Measurements from ENCODE around the gene CDH23. TPM values are rescaled to one million over a fixed set of nuclear protein-coding genes. Genes with fewer than 3 reads are reported as not detected.

The CDH23 gene
- total and polyA plus RNA-seq, 5 donors = 2.4 to 6.3 (median 5.2) TPM

DNA sequence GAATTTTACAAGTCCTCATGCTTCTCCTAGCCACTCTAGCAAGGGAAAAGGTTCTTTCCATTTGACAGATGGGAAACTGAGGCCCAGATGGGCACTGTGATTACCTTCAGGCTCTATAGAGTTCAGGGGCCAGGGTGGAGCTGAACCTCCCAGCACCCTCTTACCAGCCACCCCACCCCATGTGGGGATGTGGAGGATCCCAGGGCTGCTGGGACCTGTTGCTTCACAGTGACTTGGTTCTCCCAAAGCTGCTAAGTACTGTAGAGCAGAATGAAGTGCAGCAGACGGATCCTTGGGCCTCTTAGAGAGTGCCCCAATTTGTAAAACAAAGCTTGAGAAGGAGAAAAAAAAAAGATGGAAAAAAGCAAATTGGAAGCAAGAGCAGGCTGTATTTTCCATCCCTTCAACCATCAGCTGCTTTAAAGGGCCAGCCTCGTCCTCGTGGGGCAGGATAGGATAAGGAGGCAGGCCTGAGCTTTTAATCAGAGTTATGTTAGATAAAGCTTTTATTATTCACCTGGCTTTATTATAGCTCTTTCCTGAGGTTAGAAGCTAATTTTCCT, 147.0 kb downstream of the CDH23 start:
- 42% methylated on average over 3 of the region's 3 CpGs for WGBS
- ATAC-seq (no peak), DNase-seq (peak in 1 of 3 donors; percentile 21)
- no peak overlapping the region for H3K4me3 ChIP-seq (ENCODE audit: low read length)
- H3K27ac ChIP-seq (ENCODE audit: low read length) = no peak overlapping the region
- intact Hi-C loops (cut with DNase I) = no loop called here
- H3K4me1 ChIP-seq (ENCODE audit: control insufficient read depth, insufficient read depth, low read length) = peaks cover 2% of the 10 kb centered on the region
- no peaks in the 10 kb centered on the region for H3K27me3 ChIP-seq (ENCODE audit: control insufficient read depth, insufficient read depth)
- H3K9me3 ChIP-seq (ENCODE audit: control insufficient read depth, low read length) = no peaks in the 10 kb centered on the region

DNA sequence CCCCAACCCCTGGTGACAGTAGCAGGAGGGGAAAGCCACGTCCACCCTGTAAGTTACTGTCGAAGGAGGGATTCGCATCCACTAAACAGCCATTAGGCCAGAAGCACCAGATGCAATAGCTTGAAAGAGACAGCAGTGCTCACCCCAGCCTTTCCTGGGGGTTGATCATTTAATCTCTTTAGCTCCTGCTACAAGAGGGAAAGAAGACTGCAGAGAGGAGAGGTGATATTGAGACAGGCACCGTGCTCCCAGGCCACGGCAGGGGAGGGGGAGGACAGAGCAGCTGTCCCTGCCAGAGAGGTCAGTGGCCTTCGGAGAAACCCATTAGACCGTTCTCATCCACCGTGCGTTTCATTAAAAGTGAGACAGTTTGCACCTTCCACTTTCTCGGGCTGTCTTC, 148.3 kb downstream of the CDH23 start:
- intact Hi-C loops (cut with DNase I) = no loop called here
- no peak for ATAC-seq
- whole genome bisulfite sequencing = 89% methylated on average over 10 of the region's 10 CpGs

DNA sequence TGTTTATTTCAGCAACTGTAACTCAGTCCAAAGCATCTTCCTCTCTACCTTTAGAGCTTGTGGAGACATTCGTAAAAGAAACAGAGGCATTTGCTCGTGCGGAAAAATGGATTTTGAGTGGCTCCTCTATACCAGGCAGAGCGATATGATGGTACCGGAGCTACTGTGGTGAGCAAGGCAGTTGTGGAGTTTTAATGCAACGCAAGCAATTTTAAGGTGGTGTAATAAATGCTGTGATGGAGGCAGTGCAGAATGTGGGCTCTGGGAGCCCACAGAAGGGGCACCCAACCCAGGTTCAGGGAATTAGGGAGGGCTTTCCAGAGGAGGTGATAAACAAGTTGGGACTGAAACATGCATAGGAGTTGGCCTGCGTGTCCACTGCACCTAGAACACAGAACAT, 149.5 kb downstream of the CDH23 start:
- intact Hi-C loops (cut with DNase I) = no loop called here
- 94% methylated on average over 7 of the region's 7 CpGs for whole genome bisulfite sequencing
- Histone ChIP-seq H3K4me1 (ENCODE audit: control insufficient read depth, insufficient read depth, low read length) (peaks cover 2% of the 10 kb centered on the region), H3K27ac (ENCODE audit: low read length) (no peak overlapping the region), H3K9me3 (ENCODE audit: control insufficient read depth, low read length) (no peaks in the 10 kb centered on the region), H3K27me3 (ENCODE audit: control insufficient read depth, insufficient read depth) (no peaks in the 10 kb centered on the region), H3K4me3 (ENCODE audit: low read length) (no peak overlapping the region)
- DNase-seq (peak in 1 of 3 donors; percentile 31), ATAC-seq (no peak)

More for the DNA sequence above, 148.3 kb downstream of the CDH23 start:
- Histone ChIP-seq H3K27ac (ENCODE audit: low read length) (no peak overlapping the region), H3K4me3 (ENCODE audit: low read length) (no peak overlapping the region), H3K9me3 (ENCODE audit: control insufficient read depth, low read length) (no peaks in the 10 kb centered on the region), H3K4me1 (ENCODE audit: control insufficient read depth, insufficient read depth, low read length) (peaks cover 2% of the 10 kb centered on the region), H3K27me3 (ENCODE audit: control insufficient read depth, insufficient read depth) (no peaks in the 10 kb centered on the region)
- peak in 1 of 3 donors; percentile 35 for DNase-seq

DNA sequence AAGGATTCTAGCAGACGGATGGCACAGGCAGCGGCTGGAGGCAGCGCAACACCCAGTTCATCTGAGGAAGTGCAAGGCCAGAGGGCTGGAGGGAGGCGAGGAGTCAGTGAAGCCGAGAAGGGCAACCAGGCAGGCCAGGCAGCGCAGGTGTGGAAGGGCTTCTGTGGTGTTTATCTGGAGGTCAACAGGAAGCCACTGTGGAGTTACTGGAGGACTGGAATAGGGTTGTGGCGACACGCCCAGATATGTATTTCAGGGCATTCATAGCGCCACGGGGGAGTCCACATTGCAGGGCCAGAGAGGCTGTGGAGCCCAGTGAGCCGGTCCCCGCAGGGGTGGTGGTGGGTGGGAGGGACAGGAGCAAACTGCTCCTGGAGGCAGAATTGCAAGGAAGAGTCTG, 150.6 kb downstream of the CDH23 start:
- Histone ChIP-seq H3K9me3 (ENCODE audit: control insufficient read depth, low read length) (no peaks in the 10 kb centered on the region), H3K4me3 (ENCODE audit: low read length) (no peak overlapping the region), H3K4me1 (ENCODE audit: control insufficient read depth, insufficient read depth, low read length) (peaks cover 2% of the 10 kb centered on the region), H3K27me3 (ENCODE audit: control insufficient read depth, insufficient read depth) (no peaks in the 10 kb centered on the region), H3K27ac (ENCODE audit: low read length) (peak overlapping the region; percentile 32)
- WGBS = 68% methylated on average over 12 of the region's 12 CpGs
- ATAC-seq (peak; percentile 2), DNase-seq (peak in 1 of 3 donors; percentile 62)
- intact Hi-C loops (cut with DNase I) = no loop called here

DNA sequence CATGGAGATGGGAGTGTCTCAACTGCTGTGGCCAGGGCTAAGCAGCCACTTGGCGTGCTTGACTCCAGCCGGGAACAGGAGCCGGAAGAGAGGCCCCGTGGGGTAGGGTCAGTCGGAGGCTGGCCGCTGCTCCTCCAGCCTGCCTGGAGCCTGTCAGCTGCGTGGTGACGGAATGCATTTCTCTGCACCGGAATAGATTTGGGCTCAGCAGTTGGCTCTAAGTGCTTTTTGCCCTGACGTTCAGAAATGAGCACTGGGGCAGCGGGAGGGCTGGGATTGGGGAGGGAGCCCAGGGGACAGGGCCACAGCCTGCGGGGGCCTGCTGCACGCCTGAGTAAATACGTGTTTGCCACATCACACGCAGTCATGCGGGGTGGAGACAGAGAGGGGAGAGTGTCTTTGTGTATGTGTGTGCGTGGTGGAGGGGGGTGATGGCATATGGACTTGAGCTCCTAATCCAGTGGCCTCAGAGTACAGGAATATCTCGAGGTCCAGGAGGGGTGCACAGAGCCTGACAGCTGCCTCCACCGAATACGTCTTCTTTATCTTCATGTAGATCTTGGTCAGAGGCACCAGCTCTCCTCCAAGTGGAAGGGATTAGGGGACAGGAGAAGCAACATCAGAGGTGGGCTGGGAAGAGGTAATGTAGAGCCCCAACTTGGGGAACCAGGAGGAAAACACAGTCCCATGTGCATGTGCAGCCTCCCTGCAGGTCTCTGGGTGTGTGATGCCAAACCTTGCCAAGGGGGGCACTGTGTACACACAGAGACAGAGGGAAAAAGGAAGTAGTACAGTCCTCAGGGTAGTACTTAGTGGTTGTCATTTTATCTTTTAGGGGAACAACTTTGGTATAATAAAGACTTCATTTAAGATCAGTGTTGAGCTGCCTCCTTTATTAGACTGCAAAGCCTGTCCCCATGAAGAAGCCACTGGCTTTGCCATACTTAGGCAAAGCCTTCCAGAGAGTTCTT, 151.4 kb downstream of the CDH23 start:
- intact Hi-C loops (cut with DNase I) = no loop called here

DNA sequence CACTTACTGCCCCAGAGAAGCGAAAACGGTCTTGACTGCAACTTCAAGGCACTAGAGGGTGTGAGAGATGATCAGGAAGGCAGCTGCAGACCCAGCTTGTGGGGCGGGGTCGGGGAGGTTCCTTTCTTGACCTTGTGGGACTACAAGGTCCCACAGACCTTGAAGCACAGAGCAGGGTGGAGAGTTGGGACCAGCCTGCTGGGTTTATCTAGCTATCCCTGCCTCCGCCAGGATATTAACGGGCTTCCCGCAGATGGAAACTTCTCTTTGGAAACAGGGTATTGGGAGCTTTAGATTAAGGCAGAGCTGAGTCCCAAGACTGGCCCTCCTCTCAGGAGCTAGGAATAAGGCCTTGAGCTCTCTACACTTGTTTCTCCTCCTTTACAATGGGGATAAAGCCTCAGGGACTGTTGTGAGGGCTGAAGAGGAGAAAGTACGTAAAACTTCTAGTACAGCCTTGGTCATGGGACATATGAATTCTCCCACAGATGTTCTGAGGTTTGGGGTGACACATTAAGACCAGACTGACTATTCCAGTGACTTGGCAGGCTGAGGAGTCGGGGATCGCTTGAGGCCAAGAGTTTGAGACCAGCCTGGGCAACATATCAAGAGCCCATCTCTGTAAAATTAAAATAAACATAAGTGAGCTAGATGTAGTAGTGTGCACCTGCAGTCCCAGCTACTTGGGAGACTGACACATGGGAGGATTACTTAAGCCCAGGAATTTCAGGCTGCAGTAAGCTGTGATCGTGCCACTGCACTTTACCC, 153.2 kb downstream of the CDH23 start:
- DNase-seq (no peak), ATAC-seq (no peak)
- peaks cover 2% of the 10 kb centered on the region for H3K4me1 ChIP-seq (ENCODE audit: control insufficient read depth, insufficient read depth, low read length)
- intact Hi-C loops (cut with DNase I) = no loop called here
- WGBS = 93% methylated on average over 11 of the region's 11 CpGs
- no peaks in the 10 kb centered on the region for H3K9me3 ChIP-seq (ENCODE audit: control insufficient read depth, low read length)
- no peak overlapping the region for H3K27ac ChIP-seq (ENCODE audit: low read length)
- no peak overlapping the region for H3K4me3 ChIP-seq (ENCODE audit: low read length)
- no peaks in the 10 kb centered on the region for H3K27me3 ChIP-seq (ENCODE audit: control insufficient read depth, insufficient read depth)

More for the DNA sequence above, 151.4 kb downstream of the CDH23 start:
- peak overlapping the region; percentile 44 for H3K27ac ChIP-seq (ENCODE audit: low read length)
- DNase-seq (peak; percentile 84 to 94 (median 93)), ATAC-seq (peak; percentile 91 to 95)
- no peaks in the 10 kb centered on the region for H3K9me3 ChIP-seq (ENCODE audit: control insufficient read depth, low read length)
- H3K27me3 ChIP-seq (ENCODE audit: control insufficient read depth, insufficient read depth) = no peaks in the 10 kb centered on the region
- H3K4me3 ChIP-seq (ENCODE audit: low read length) = no peak overlapping the region
- H3K4me1 ChIP-seq (ENCODE audit: control insufficient read depth, insufficient read depth, low read length) = peaks cover 2% of the 10 kb centered on the region
- WGBS = 23% methylated on average over 20 of the region's 20 CpGs

DNA sequence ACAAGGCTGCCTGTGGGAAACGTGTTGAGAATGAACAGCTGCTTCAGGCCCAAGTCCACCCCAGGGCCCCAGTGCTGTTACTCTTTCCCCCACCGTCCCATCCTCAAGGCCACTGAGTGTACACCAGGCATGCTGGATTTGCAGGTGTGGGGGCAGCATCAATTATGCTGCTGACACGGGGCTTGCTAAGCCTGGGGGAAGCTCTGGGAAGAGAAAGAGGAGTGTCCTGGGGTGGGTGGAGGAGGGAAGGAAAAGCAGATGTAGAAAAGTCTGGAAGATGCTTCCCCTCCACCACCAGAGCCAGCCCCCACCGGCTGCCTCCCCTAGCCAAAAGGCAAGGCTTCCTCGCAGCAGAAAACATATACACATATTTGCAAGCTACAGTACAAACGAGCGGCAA, 153.9 kb downstream of the CDH23 start:
- WGBS = 83% methylated on average over 7 of the region's 7 CpGs
- Histone ChIP-seq H3K27ac (ENCODE audit: low read length) (no peak overlapping the region), H3K4me3 (ENCODE audit: low read length) (no peak overlapping the region), H3K4me1 (ENCODE audit: control insufficient read depth, insufficient read depth, low read length) (peaks cover 2% of the 10 kb centered on the region), H3K27me3 (ENCODE audit: control insufficient read depth, insufficient read depth) (no peaks in the 10 kb centered on the region), H3K9me3 (ENCODE audit: control insufficient read depth, low read length) (no peaks in the 10 kb centered on the region)
- DNase-seq = no peak
- intact Hi-C loops (cut with DNase I) = no loop called here
- ATAC-seq = no peak

DNA sequence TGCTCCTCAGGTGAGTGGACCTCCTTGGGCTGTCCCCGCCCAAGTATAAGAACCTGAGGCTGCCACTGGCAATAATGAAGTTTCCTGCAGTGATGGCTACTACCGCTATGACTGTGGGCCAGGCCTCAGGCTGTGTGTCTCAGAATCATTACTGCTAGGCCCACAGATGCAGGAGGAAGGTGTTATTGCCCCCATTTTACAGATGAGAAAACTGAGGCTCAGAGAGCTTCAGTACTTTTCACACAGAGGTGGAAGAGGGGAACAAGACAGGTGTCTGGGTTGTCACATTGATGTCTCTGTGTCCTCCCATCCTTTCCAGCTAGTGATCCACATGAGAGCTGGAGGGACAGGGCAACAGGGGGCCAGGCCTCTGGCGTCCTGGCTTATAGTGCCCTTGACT, 155.2 kb downstream of the CDH23 start:
- no peak overlapping the region for H3K4me3 ChIP-seq (ENCODE audit: low read length)
- WGBS = 97% methylated on average over 3 of the region's 3 CpGs
- no peaks in the 10 kb centered on the region for H3K9me3 ChIP-seq (ENCODE audit: control insufficient read depth, low read length)
- no peak overlapping the region for H3K27ac ChIP-seq (ENCODE audit: low read length)
- peaks cover 2% of the 10 kb centered on the region for H3K4me1 ChIP-seq (ENCODE audit: control insufficient read depth, insufficient read depth, low read length)
- intact Hi-C loops (cut with DNase I) = no loop called here
- DNase-seq (no peak), ATAC-seq (no peak)
- no peaks in the 10 kb centered on the region for H3K27me3 ChIP-seq (ENCODE audit: control insufficient read depth, insufficient read depth)

DNA sequence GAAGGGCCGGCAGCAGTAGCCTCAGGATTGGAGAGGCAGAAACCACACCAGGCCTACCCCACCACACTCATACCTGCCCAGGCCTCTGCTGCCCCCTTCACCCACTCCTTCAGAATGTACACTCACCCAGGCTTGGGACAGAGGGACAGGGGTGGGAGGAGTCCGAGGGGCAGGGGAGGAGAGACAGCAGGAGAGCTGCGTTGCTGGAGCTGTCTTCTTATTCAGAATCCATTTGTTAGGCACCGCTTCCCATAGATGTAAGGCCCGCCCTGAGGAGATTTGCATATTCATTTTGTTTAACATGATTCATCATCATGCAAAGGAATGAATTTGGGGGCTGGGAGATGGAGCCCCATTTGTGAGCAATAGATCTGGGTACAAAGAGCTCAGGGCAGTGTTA, 156.7 kb downstream of the CDH23 start:
- Histone ChIP-seq H3K9me3 (ENCODE audit: control insufficient read depth, low read length) (no peaks in the 10 kb centered on the region), H3K4me1 (ENCODE audit: control insufficient read depth, insufficient read depth, low read length) (no peaks in the 10 kb centered on the region), H3K27me3 (ENCODE audit: control insufficient read depth, insufficient read depth) (no peaks in the 10 kb centered on the region), H3K27ac (ENCODE audit: low read length) (no peak overlapping the region), H3K4me3 (ENCODE audit: low read length) (no peak overlapping the region)
- WGBS = 73% methylated on average over 5 of the region's 5 CpGs
- intact Hi-C loops (cut with DNase I) = no loop called here
- no peak for ATAC-seq
- no peak for DNase-seq

DNA sequence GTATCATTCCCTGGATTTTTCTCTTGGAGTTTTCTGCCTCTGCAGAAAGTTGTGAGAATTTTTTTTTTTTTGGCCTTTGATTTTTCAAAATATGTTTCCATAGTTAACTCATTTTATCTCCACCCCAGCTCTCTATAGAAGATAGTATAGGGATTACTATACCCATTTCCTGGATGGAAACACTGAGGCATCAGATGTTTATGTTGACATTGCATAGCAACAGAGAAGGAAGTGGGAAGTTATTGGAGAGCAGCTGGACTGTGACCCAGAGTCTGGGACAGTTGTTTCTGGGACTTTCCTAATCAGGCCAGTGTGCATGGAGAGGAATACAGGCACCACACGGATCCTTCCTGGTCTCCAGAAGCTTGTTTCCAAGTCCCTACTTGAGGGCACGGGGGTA, 158.0 kb downstream of the CDH23 start:
- Histone ChIP-seq H3K4me3 (ENCODE audit: low read length) (no peak overlapping the region), H3K4me1 (ENCODE audit: control insufficient read depth, insufficient read depth, low read length) (no peaks in the 10 kb centered on the region), H3K27me3 (ENCODE audit: control insufficient read depth, insufficient read depth) (no peaks in the 10 kb centered on the region), H3K9me3 (ENCODE audit: control insufficient read depth, low read length) (no peaks in the 10 kb centered on the region), H3K27ac (ENCODE audit: low read length) (no peak overlapping the region)
- intact Hi-C loops (cut with DNase I) = no loop called here
- 44% methylated on average over 2 of the region's 2 CpGs for WGBS
- ATAC-seq (no peak), DNase-seq (peak in 1 of 3 donors; percentile 16)

Data from right cardiac atrium (tissue), 5 donors.